Measurements from ENCODE around the gene TRIM7. TPM values are rescaled to one million over a fixed set of nuclear protein-coding genes. Genes with fewer than 3 reads are reported as not detected.

TRIM7 gene
- total RNA-seq, 1 experiment from 2014 or later, result 6.7 TPM

GRCh38 chr5:181173027-181173419 lies 32.0 kb downstream of the TRIM7 start:
- DNase-seq (ENCODE audit: low read depth), result peak; percentile 71

- DNase-seq (ENCODE audit: low read depth), result no peak
Observed at GRCh38 chr5:181171782-181172181, 33.2 kb downstream of the TRIM7 start.

DNA sequence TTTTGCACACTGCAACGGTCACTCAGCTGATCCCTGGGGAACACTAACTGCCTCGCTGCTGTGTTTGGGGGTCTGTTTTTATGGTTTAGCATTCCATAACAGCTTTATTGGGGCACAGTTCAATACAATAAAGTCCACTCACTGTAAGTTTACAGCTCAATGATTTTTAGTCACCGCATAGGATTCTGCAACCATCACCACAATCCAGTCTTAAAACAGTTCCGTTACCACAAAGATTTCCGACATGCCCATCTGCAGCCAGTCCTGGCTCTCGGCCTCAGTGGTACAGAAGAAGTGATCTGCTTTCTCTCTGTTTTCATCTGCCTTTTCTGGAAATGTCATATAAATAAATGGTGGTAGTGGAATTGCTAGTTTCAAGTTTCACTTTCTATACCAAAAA lies 34.0 kb downstream of the TRIM7 start:
- DNase-seq (ENCODE audit: low read depth), result peak; percentile 66

- DNase-seq (ENCODE audit: low read depth), result no peak
Observed at GRCh38 chr5:181170237-181170825, 34.7 kb downstream of the TRIM7 start.

DNA sequence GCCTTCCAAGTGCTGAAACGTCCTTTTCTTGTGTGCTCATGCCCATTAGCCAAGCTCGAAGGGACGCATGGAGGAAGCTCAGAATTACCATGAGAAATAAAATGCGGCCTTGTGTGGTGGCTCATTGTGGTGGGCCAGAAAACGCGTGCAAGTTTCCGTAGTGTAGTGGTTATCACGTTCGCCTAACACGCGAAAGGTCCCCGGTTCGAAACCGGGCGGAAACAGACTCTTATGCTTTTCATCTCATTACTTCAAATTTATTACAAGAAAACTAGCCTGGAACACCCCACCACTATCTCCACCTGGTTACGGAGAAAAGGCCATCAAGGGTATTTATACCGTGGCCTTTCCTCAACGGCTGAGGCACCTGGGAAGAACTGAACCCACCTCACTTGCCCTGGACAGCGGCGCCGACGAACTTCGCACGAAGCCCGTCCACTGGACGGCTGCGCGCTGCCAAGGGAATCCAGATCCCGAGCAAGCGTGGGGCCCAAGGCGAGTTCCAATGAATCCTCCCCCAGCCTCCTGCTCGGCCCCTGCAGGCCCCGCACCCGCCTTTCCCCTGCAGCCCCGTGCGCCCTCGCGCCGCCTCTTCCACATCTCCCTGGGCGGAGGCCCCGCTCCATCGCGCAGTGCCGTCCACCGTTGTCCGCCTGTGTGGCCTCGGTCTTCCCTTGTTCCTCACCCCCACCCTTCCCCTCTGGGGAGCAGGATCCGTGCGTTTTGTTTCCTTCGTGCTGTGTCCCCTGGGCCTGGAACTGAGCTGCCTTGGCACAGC lies 35.3 kb downstream of the TRIM7 start:
- DNase-seq (ENCODE audit: low read depth), result peak; percentile 95

- no peak for DNase-seq (ENCODE audit: low read depth)
Observed at GRCh38 chr5:181168595-181169118, 36.3 kb downstream of the TRIM7 start.

GRCh38 chr5:181167814-181168488 lies 37.0 kb downstream of the TRIM7 start:
- peak; percentile 60 for DNase-seq (ENCODE audit: low read depth)

GRCh38 chr5:181166812-181167733 lies 37.9 kb downstream of the TRIM7 start:
- no peak for DNase-seq (ENCODE audit: low read depth)

DNA sequence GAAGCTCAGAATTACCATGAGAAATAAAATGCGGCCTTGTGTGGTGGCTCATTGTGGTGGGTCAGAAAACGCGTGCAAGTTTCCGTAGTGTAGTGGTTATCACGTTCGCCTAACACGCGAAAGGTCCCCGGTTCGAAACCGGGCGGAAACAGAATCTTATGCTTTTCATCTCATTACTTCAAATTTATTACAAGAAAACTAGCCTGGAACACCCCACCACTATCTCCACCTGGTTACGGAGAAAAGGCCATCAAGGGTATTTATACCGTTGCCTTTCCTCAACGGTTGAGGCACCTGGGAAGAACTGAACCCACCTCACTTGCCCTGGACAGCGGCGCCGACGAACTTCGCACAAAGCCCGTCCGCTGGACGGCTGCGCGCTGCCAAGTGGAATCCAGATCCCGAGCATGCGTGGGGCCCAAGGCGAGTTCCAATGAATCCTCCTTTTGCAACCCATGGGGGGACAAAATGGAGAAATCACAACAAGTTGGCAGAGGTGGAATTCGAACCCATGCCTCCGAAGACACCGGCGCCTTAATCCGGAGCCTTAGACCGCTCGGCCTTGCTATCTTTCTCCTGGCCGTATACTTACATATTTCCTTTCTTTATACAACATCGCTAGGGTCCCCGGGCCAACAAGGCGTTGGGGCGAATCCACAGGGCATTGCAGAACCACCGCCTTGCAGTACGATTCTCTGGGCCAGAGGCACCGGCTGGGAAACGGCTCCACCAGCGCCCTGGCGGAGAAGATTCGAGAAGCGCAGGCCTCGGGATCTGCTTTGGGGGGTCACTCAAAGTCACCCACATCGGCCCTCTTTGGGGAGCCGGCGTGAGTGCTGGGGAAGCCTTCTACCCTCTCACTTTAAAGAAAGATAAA lies 40.7 kb downstream of the TRIM7 start:
- peak; percentile 65 for DNase-seq (ENCODE audit: low read depth)

GRCh38 chr5:181163487-181164075 lies 41.4 kb downstream of the TRIM7 start:
- no peak for DNase-seq (ENCODE audit: low read depth)

GRCh38 chr5:181161534-181162175 lies 43.3 kb downstream of the TRIM7 start:
- no peak for DNase-seq (ENCODE audit: low read depth)

GRCh38 chr5:181160755-181161533 lies 44.1 kb downstream of the TRIM7 start:
- peak; percentile 67 for DNase-seq (ENCODE audit: low read depth)

DNA sequence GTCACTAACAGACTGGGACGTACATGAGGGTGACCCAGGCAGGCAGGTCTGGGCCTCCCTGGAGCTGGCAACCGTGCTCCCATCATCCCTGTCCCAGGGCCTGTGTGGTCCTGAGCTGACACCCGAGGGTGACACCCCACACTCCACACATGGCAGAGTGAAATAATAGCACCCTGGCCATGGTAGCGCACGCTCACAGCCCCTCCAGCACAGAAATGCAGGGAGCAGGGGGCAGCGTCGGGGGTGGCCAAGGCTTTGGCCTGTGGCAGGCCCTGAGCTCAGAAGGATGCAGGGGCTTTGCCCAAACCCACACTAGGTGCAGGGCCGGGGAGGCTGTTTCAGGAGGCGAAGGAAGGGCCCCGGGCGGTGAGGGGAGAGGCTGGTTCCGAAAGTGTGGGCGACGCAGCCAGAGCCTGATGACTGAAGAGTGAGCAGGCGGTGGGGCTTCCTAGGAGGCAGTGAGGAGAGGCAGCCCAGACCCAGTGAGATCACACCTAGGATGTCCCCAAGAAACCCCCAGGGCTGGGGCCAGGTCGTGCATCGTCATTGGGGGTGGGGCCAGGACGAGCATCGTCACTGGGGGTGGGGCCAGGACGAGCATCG lies 44.7 kb downstream of the TRIM7 start:
- peak; percentile 83 for DNase-seq (ENCODE audit: low read depth)

- DNase-seq (ENCODE audit: low read depth), result peak; percentile 88
Observed at GRCh38 chr5:181159286-181160151, 45.5 kb downstream of the TRIM7 start.

DNA sequence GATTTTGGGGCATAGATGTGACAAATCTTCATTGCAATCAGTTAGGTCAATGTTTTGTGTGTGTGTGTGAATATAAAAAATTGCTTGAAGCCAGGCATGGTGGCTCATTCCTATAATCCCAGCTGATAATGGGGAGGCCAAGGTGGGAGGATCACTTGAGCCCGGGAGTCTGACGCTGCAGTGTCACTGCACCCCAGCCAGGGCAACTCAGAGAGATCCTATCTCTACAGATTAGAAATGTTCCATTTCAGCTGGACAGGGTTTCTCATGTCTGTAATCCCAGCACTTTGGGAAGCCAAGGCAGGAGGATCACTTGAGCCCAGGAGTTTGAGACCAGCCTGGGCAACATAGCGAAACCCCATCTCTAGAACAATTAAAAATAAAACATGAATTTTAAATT lies 46.1 kb downstream of the TRIM7 start:
- DNase-seq (ENCODE audit: low read depth), result no peak

GRCh38 chr5:181156758-181157157 lies 48.2 kb downstream of the TRIM7 start:
- DNase-seq (ENCODE audit: low read depth), result no peak

DNA sequence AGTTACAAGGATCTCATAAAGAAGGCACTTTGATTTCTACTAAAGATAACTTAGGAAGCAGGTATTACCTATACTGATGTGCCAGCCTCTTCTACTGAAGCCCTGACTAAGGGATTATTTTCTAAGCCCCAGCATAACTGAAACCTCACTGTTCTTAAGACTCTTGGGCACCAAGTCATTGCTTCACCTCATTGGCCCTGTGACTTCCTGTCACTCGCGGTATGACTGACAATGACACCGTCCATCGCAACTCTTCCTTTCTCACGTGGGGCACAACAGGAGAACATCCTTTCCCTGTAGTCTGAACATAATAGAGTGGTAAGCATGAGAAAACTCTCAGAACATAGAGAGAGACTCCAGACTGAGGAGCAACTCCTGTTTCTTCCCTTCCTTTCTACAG lies 51.2 kb downstream of the TRIM7 start:
- no peak for DNase-seq (ENCODE audit: low read depth)
